Smooth muscle cell (in vitro differentiated cells): ENCODE data around the gene KIRREL3. TPM values are rescaled to one million over a fixed set of nuclear protein-coding genes. Genes with fewer than 3 reads are reported as not detected.

Source experiments
- DNase-seq: peaks from one replicate; lab custom pipeline; 2025; ENCODE audit not compliant: unreplicated experiment; lab: John Stamatoyannopoulos, UW
- H2AFZ ChIP-seq: fragments of 200-600 bp; sonication (generic); 2 replicates; pipeline ENCODE4 v1.6.0; 2016; ENCODE audit warnings: antibody characterized with exemption, low read depth, mild to moderate bottlenecking
- H3F3A ChIP-seq: fragments of 200-600 bp; sonication (generic); 2 replicates; pipeline ENCODE4 v1.6.0; 2017; ENCODE audit warnings: antibody characterized with exemption, low read depth
- H3K27ac ChIP-seq: fragments of 200-600 bp; sonication (generic); 2 replicates; pipeline ENCODE4 v1.5.1; 2016; ENCODE audit warnings: low read depth, mild to moderate bottlenecking
- H3K27me3 ChIP-seq: fragments of 200-600 bp; sonication (generic); 2 replicates; pipeline ENCODE4 v1.6.1; 2016; ENCODE audit warnings: low read depth, mild to moderate bottlenecking
- H3K36me3 ChIP-seq: fragments of 200-600 bp; sonication (generic); 2 replicates; pipeline ENCODE4 v1.5.1; 2016; ENCODE audit warnings: low read depth
- H3K4me1 ChIP-seq: fragments of 200-600 bp; sonication (generic); 2 replicates; pipeline ENCODE4 v1.5.1; 2016; ENCODE audit warnings: low read depth
- H3K4me2 ChIP-seq: fragments of 200-600 bp; sonication (generic); 2 replicates; pipeline ENCODE4 v1.6.0; 2016; ENCODE audit warnings: mild to moderate bottlenecking
- H3K4me3 ChIP-seq: fragments of 200-600 bp; sonication (generic); 2 replicates; pipeline ENCODE4 v1.5.1; 2016; ENCODE audit warnings: mild to moderate bottlenecking
- H3K79me2 ChIP-seq: fragments of 200-600 bp; sonication (generic); 2 replicates; pipeline ENCODE4 v1.6.0; 2016; ENCODE audit warnings: low read depth, mild to moderate bottlenecking
- H3K9ac ChIP-seq: fragments of 200-600 bp; sonication (generic); 2 replicates; pipeline ENCODE4 v1.6.0; 2016; ENCODE audit warnings: low read depth
- H3K9me3 ChIP-seq: fragments of 200-600 bp; sonication (generic); replicated peaks from 2 replicates; pipeline ENCODE4 v1.5.1; 2016; ENCODE audit warnings: low read depth
- H4K20me1 ChIP-seq: fragments of 200-600 bp; sonication (generic); 2 replicates; pipeline ENCODE4 v1.6.0; 2016; ENCODE audit warnings: low read depth
- CTCF ChIP-seq: fragments of 200-600 bp; sonication (generic); IDR thresholded peaks from 2 replicates; pipeline ENCODE4 v1.5.1; 2017; ENCODE audit warnings: borderline replicate concordance, mild to moderate bottlenecking, antibody characterized with exemption; ENCODE audit not compliant: insufficient read depth, poor library complexity, severe bottlenecking
- WGBS: methylation state at CpG from one replicate; pipeline ENCODE4 v1.1.7; 2016; ENCODE audit warnings: low lambda C conversion rate; 5-methylcytosine and 5-hydroxymethylcytosine counted together
- polyA plus RNA-seq: library from polyadenylated mRNA; unstranded; fragments of >200 nt; fragmentation: Nextera tagmentation; extraction: Ambion mirVana; gene quantifications from 2 replicates; pipeline ENCODE4 v1.2.1, GENCODE V29; 2016
- total RNA-seq: library from RNA; depleted of rRNA; stranded (reverse); fragments of >200 nt; gene quantifications from 2 replicates; pipeline ENCODE4 v1.2.3, GENCODE V29; 2014

Gene KIRREL3
- total and polyA plus RNA-seq, 2 experiments from 2014 or later: 1.2 TPM; not detected in 1

GRCh38 chr11:126634963-126635362 is 365.6 kb downstream of the KIRREL3 start:
- H3K27me3 ChIP-seq: peaks cover 7% of the 10 kb centered on the region
- no peak overlapping the region for H3K9ac ChIP-seq
- peaks cover 5% of the 10 kb centered on the region for H3F3A ChIP-seq
- no peak for DNase-seq
- 93% methylated on average over 2 of the region's 2 CpGs for WGBS
- H3K9me3 ChIP-seq: no peaks in the 10 kb centered on the region
- no peak overlapping the region for H3K4me2 ChIP-seq
- no peak overlapping the region for H3K27ac ChIP-seq
- peaks cover 12% of the 10 kb centered on the region for H3K4me1 ChIP-seq
- H2AFZ ChIP-seq: no peak overlapping the region
- H3K79me2 ChIP-seq: no peaks in the 10 kb centered on the region
- H3K36me3 ChIP-seq: no peaks in the 10 kb centered on the region
- no peak overlapping the region for H3K4me3 ChIP-seq
- H4K20me1 ChIP-seq: no peaks in the 10 kb centered on the region
- TF ChIP-seq CTCF: no peak

DNA sequence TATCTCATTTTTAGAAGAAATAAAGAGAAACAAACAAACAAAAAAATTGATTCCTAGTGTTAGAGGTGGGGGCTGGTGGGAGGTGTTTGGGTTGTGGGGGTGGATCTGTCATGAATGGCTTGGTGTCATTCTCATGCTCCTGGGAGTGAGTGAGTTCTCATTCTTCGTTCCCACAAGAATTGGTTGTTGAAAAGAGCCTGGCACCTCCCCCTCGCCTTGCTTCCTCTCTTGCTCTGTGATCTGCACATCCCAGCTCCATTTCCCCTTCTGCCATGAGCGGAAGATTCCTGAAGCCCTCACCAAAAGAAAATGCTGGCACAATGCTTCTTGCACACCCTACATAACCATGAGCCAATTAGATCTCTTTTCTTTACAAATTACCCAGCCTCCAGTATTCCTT is 367.2 kb downstream of the KIRREL3 start:
- Histone ChIP-seq H3K4me2 (no peak overlapping the region), H3K79me2 (no peaks in the 10 kb centered on the region), H3K27ac (no peak overlapping the region), H3F3A (peaks cover 5% of the 10 kb centered on the region), H4K20me1 (no peaks in the 10 kb centered on the region), H3K9ac (no peak overlapping the region), H3K36me3 (no peaks in the 10 kb centered on the region), H3K4me1 (peaks cover 5% of the 10 kb centered on the region), H3K9me3 (no peaks in the 10 kb centered on the region), H3K27me3 (peaks cover 7% of the 10 kb centered on the region), H3K4me3 (no peak overlapping the region), H2AFZ (no peak overlapping the region)
- no peak for DNase-seq
- WGBS: 61% methylated on average over 3 of the region's 3 CpGs
- TF ChIP-seq CTCF: no peak

DNA sequence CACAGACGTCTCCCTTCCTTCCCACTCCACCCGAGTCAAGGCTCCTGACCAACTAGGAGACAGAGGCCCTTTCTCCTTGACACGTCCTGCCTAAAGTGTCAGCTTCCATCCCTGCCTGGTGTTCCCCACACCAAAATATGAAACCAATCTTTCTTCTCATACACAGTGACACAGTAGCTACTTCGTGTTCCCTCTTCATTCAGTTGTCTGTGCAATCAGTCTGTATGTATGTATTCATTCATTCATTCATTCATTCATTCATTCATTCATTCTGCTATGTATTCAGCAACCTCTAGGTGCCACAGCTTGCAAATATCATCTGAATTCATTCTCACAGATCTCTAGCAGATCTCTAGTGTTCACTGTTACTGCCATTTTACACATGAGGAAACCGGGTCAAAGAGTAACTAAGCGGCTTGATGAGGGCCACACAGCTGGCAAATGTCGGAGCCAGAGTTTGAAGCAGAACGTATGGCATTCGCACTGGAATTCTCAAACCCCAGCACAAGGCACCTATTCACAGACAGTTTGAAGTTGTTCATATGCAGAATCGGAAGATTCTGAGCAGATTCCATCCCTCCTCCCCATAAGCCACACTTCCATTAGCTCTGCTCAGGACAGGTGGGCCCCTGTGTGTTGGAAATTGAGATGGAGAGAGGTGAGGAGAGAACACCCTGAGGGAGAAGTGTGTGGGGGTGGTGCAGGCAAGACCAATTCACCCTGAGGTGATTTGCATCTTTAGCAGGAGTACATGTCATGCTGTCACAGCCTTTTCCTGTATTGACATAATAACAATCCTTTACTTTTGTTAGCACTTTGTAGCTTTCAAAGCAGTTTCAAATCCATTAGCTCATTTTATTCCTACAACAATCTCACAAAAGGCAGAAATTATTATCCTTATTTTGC is 369.4 kb downstream of the KIRREL3 start:
- no peak for TF ChIP-seq CTCF
- Histone ChIP-seq H3F3A (no peaks in the 10 kb centered on the region), H3K4me3 (no peak overlapping the region), H3K36me3 (no peaks in the 10 kb centered on the region), H3K9ac (no peak overlapping the region), H3K27me3 (peaks cover 7% of the 10 kb centered on the region), H3K27ac (no peak overlapping the region), H2AFZ (no peak overlapping the region), H3K79me2 (no peaks in the 10 kb centered on the region), H3K4me2 (no peak overlapping the region), H3K9me3 (no peaks in the 10 kb centered on the region), H3K4me1 (no peaks in the 10 kb centered on the region), H4K20me1 (no peaks in the 10 kb centered on the region)
- WGBS: 86% methylated on average over 10 of the region's 10 CpGs
- DNase-seq: no peak
